ENCODE results near the gene SAT1. TPM values are rescaled to one million over a fixed set of nuclear protein-coding genes. Genes with fewer than 3 reads are reported as not detected.

The SAT1 gene
- total and polyA plus RNA-seq, 2 of the 13 experiments (the other 11 are each of a cell fraction or from before 2014, with no cell fraction given): 216 to 1,243 TPM

- TF ChIP-seq ATF2 (CRISPR knock-in tag; IDR thresholded peaks at IDR 0.05) (no peak), ZFY (CRISPR knock-in tag; IDR thresholded peaks at IDR 0.05) (no peak), TFAP4 (IDR thresholded peaks at IDR 0.05; ENCODE audit: borderline replicate concordance, low read depth) (no peak), CHD4 (IDR thresholded peaks at IDR 0.05; ENCODE audit: borderline replicate concordance, low read length) (no peak), U2AF2 (IDR thresholded peaks at IDR 0.05; ENCODE audit: low read depth, low read length) (no peak), FOXJ3 (CRISPR knock-in tag; IDR thresholded peaks at IDR 0.05; ENCODE audit: borderline replicate concordance) (no peak), ZNF282 (IDR thresholded peaks at IDR 0.05; ENCODE audit: partially characterized antibody) (no peak), ZNF704 (CRISPR knock-in tag; IDR thresholded peaks at IDR 0.05; ENCODE audit: borderline replicate concordance) (no peak), NFE2L1 (CRISPR knock-in tag; IDR thresholded peaks at IDR 0.05; ENCODE audit: borderline replicate concordance) (no peak), ZNF740 (CRISPR knock-in tag; IDR thresholded peaks at IDR 0.05) (no peak), DRAP1 (CRISPR knock-in tag; IDR thresholded peaks at IDR 0.05) (no peak), KLF11 (CRISPR knock-in tag; IDR thresholded peaks at IDR 0.05) (no peak)
Measured at GRCh38 chrX:23795221-23795620, 12.2 kb downstream of the SAT1 start (continued).

Data from HepG2 (cell line).